ENCODE data around the gene AP1B1.

GRCh38 chr22:29307596-29308147 is 80.7 kb downstream of the AP1B1 start:
- no peak for TF ChIP-seq CTCF (conservative IDR thresholded peaks at IDR 0.05 in 1 of 2, IDR thresholded peaks at IDR 0.05 in 1 of 2; ENCODE audit: low read depth in 1 of 2, low read length in 2 of 2)
- TF ChIP-seq EZH2 (IDR thresholded peaks at IDR 0.05; ENCODE audit: low read length, missing control alignments), result no peak
